Neutrophil (primary cell): Measurements from ENCODE around the gene SREK1.

ENCODE experiments used
- H3K27ac ChIP-seq: fragments of 200-600 bp; sonication (generic); 2 replicates; pipeline ENCODE4 v1.5.1; 2016; ENCODE audit warnings: mild to moderate bottlenecking, moderate library complexity
- H3K27me3 ChIP-seq: fragments of 200-600 bp; sonication (generic); 2 replicates; pipeline ENCODE4 v1.6.0; 2016; ENCODE audit warnings: mild to moderate bottlenecking
- H3K36me3 ChIP-seq: fragments of 200-600 bp; sonication (generic); 2 replicates; pipeline ENCODE4 v1.5.1; 2017
- H3K4me1 ChIP-seq, 2 experiments: fragments of 200-600 bp in 1 of 2; sonication (generic) in 1 of 2; 1 replicate in 1 of 2; 2 replicates in 1 of 2; pipeline versions ENCODE4 v1.5.1 to v1.6.1; 2013 to 2016; ENCODE audit warnings: low read depth in 1 of 2, low read length in 1 of 2, mild to moderate bottlenecking in 1 of 2, moderate library complexity in 1 of 2; ENCODE audit not compliant: control insufficient read depth in 1 of 2, insufficient read depth in 1 of 2
- H3K4me3 ChIP-seq, 2 experiments: fragments of 200-600 bp in 1 of 2; sonication (generic) in 1 of 2; 1 replicate in 1 of 2; 2 replicates in 1 of 2; pipeline ENCODE4 v1.5.1; 2013 to 2016; ENCODE audit warnings: low read depth in 1 of 2, low read length in 1 of 2, mild to moderate bottlenecking in 1 of 2, moderate library complexity in 1 of 2
- H3K9me3 ChIP-seq: fragments of 200-600 bp; sonication (generic); 2 replicates; pipeline ENCODE4 v1.5.1; 2016
- CTCF ChIP-seq: fragments of 200-600 bp; sonication (generic); IDR thresholded peaks from 2 replicates; pipeline ENCODE4 v1.5.1; 2016; ENCODE audit warnings: antibody characterized with exemption

Gene SREK1, protein sequence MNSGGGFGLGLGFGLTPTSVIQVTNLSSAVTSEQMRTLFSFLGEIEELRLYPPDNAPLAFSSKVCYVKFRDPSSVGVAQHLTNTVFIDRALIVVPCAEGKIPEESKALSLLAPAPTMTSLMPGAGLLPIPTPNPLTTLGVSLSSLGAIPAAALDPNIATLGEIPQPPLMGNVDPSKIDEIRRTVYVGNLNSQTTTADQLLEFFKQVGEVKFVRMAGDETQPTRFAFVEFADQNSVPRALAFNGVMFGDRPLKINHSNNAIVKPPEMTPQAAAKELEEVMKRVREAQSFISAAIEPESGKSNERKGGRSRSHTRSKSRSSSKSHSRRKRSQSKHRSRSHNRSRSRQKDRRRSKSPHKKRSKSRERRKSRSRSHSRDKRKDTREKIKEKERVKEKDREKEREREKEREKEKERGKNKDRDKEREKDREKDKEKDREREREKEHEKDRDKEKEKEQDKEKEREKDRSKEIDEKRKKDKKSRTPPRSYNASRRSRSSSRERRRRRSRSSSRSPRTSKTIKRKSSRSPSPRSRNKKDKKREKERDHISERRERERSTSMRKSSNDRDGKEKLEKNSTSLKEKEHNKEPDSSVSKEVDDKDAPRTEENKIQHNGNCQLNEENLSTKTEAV

DNA sequence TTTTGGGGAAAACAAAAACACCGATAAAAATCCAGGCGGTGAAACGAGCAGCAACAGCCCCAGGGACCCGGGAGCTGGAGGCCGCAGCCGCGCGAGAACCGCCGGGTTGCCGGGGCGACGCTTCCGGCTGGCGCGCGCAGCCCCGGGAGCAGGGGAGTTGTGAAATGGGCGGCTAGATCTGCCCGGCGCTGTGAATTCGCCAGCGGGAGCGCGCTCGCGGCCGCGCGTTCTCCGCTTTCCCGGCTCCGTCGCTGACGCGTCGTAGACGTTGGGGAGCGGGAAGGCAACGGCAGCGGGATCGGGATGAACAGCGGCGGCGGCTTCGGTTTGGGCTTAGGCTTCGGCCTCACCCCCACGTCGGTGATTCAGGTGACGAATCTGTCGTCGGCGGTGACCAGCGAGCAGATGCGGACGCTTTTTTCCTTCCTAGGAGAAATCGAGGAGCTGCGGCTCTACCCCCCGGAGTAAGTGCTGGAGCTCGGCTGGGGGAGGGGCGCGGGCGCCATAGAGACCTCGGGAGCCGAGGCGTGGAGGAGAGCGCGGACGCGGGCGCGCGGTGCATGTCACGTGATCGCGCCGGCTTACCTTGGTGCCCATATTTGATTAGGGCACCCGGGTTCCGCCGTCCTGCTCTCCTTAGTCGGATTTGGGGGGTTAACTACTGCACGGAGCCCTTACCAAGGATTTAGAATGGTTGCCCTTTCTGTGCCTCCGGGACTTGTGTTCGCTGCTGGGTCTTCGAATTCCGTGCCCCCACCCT lies at the start of gene SREK1:
SREK1 (plus strand) TSS at position 227 of the 760 bp plus-strand sequence; CDS start at position 304, 77 bp downstream.
- Histone ChIP-seq H3K27ac (peak within 1 kb of the TSS; percentile 95), H3K4me1 (peaks cover 23 to 24% of the 10 kb centered on the region in 2 experiments), H3K27me3 (no peaks in the 10 kb centered on the region), H3K9me3 (no peaks in the 10 kb centered on the region), H3K4me3 (peak within 1 kb of the TSS; percentile 87 to 93), H3K36me3 (no peaks in the 10 kb centered on the region)
- no peak for TF ChIP-seq CTCF

- peaks cover 4% of the 10 kb centered on the region for H3K9me3 ChIP-seq
- no peaks in the 10 kb centered on the region for H3K36me3 ChIP-seq
- H3K27me3 ChIP-seq: no peaks in the 10 kb centered on the region
- no peak for TF ChIP-seq CTCF
- H3K4me3 ChIP-seq: no peak overlapping the region
- no peak overlapping the region for H3K27ac ChIP-seq
- no peaks in the 10 kb centered on the region for H3K4me1 ChIP-seq
Measured at GRCh38 chr5:66100851-66101250, 43.2 kb upstream of the SREK1 start.

DNA sequence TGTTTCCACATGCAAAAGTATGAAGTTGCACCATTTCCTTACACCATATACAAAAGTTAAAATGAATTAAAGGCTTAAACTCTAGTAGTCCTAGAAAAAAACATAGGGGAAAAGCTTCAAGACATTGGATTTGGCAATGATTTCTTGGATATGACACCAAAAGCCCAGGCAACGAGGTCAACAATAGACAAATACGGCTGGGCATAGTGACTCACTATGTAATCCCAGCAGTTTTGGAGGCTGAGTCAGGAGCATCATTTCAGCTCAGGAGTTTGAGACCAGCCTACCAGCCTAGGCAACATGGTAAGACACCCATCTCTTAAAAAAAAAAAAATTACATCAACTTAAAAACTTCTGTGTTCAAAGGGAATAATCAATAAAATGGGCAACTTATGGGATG lies 30.9 kb upstream of the SREK1 start:
- Histone ChIP-seq H3K4me3 (no peak overlapping the region), H3K4me1 (no peaks in the 10 kb centered on the region), H3K36me3 (no peaks in the 10 kb centered on the region), H3K27me3 (no peaks in the 10 kb centered on the region), H3K9me3 (no peaks in the 10 kb centered on the region), H3K27ac (no peak overlapping the region)
- no peak for TF ChIP-seq CTCF

DNA sequence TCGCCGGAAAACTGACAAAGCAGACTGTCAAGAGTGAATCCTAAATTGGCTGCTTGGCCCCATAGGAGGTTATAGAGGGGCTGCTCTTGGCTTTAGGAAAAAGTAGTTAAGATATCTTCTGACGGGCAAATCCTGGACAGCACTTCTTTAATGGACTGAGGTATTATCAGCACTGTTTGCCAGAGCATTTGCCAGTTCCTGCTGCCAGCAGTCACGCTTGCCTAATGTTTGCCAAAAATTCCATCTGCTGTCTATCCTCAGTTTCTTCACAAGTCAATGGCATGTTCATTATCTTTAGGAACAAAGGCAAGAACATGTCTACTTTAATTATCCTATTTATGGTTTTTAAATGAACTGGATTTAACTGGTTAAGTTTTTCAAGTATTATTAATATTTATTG lies 25.8 kb upstream of the SREK1 start:
- TF ChIP-seq CTCF: no peak
- Histone ChIP-seq H3K27ac (no peak overlapping the region), H3K4me1 (no peaks in the 10 kb centered on the region), H3K27me3 (no peaks in the 10 kb centered on the region), H3K36me3 (no peaks in the 10 kb centered on the region), H3K4me3 (no peak overlapping the region), H3K9me3 (no peaks in the 10 kb centered on the region)

DNA sequence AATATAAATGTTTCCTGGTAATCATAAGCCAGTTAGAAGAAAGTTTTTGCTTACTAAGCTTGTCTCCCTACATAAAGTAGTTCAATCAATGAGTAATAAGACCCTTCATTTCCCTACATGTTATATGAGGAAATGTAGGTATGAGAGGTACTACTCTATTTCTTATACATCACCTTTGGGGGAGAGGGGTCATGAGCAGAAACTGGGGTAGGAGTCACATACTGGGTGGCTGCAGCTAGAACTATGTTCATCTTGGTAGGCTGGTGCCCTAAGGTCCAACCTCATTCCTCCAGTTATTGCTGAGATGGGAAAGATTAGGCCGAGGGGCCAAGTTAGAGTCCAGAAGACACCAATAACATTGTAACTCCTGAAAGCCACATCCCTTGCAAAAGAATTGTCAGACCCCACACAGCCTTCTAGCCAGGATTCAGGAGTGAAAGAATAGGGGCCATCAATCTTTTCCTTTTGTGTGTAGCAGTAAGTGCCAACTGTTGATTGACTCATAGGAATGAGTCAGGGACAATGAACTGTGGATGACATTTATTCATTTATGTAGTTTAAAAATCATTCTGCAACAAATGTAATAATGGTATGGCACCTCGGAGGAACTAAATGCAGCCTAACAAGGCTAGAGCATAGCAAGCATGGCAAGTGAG lies 21.6 kb upstream of the SREK1 start:
- Histone ChIP-seq H3K27me3 (no peaks in the 10 kb centered on the region), H3K27ac (no peak overlapping the region), H3K36me3 (no peaks in the 10 kb centered on the region), H3K4me3 (no peak overlapping the region), H3K9me3 (no peaks in the 10 kb centered on the region), H3K4me1 (no peaks in the 10 kb centered on the region)
- TF ChIP-seq CTCF: no peak
